Fibroblast of skin of right biceps (primary cell): ENCODE data around the gene OR52H1.
"Not testable (repeated sequence)": the region's sequence is repeated elsewhere in the genome, so short reads cannot be mapped to it uniquely, and the experiment has no call there.

Experiments
- DNase-seq: peaks from one replicate; pipeline ENCODE4 v3.0.0-alpha.2; 2013

The OR52H1 gene

GRCh38 chr11:5548440-5548839 is at the start of gene OR52H1:
TSS of gene OR52H1 (minus strand) at chr11:5548540. CDS start at chr11:5545505, 3,035 bp downstream.
- no peak for DNase-seq

GRCh38 chr11:5597953-5598352 is 49.6 kb upstream of the OR52H1 start:
- no peak for DNase-seq

GRCh38 chr11:5596607-5597201 is 48.4 kb upstream of the OR52H1 start, which contains the start of gene TRIM6:
TSS of gene TRIM6 (plus strand) at chr11:5596637. CDS start at chr11:5596898, 261 bp downstream.
- peak; percentile 69 for DNase-seq

GRCh38 chr11:5593146-5593545 is 44.8 kb upstream of the OR52H1 start:
- no peak for DNase-seq

GRCh38 chr11:5592615-5593014 is 44.3 kb upstream of the OR52H1 start:
- no peak for DNase-seq

- no peak for DNase-seq
These were observed 43.3 kb upstream of the OR52H1 start for GRCh38 chr11:5591613-5592012.

- DNase-seq: not testable (repeated sequence)
These were observed 41.6 kb upstream of the OR52H1 start for GRCh38 chr11:5589906-5590305.

GRCh38 chr11:5584458-5584857 is 36.1 kb upstream of the OR52H1 start:
- not testable (repeated sequence) for DNase-seq

- DNase-seq: no peak
These were observed 32.7 kb upstream of the OR52H1 start for GRCh38 chr11:5581014-5581413.

GRCh38 chr11:5580577-5580976 is 32.2 kb upstream of the OR52H1 start, which contains the start of gene OR52B6:
TSS of gene OR52B6 (plus strand) at chr11:5580877. CDS start at chr11:5580877, 0 bp downstream.
- DNase-seq: no peak

- DNase-seq: no peak
These were observed 28.8 kb upstream of the OR52H1 start for GRCh38 chr11:5577101-5577500.

- no peak for DNase-seq
These were observed 26.8 kb upstream of the OR52H1 start for GRCh38 chr11:5575152-5575551.

- no peak for DNase-seq
These were observed 26.3 kb upstream of the OR52H1 start for GRCh38 chr11:5574654-5575053.

GRCh38 chr11:5564259-5565019 is 16.1 kb upstream of the OR52H1 start:
- DNase-seq: peak; percentile 56

GRCh38 chr11:5557751-5558150 is 9.4 kb upstream of the OR52H1 start:
- DNase-seq: no peak

GRCh38 chr11:5556596-5557188 is 8.4 kb upstream of the OR52H1 start:
- DNase-seq: no peak

- DNase-seq: peak; percentile 16
These were observed 5.0 kb upstream of the OR52H1 start for GRCh38 chr11:5553343-5553742.

GRCh38 chr11:5550440-5551095 is 2.2 kb upstream of the OR52H1 start:
- peak; percentile 96 for DNase-seq

- DNase-seq: no peak
These were observed 358 bp downstream of the OR52H1 start for GRCh38 chr11:5547982-5548381.

- peak; percentile 26 for DNase-seq
These were observed 1.9 kb downstream of the OR52H1 start for GRCh38 chr11:5546457-5546856.

- DNase-seq: no peak
These were observed 6.9 kb downstream of the OR52H1 start for GRCh38 chr11:5541427-5541826.

- DNase-seq: no peak
These were observed 11.9 kb downstream of the OR52H1 start for GRCh38 chr11:5536482-5536881.

- no peak for DNase-seq
These were observed 14.3 kb downstream of the OR52H1 start for GRCh38 chr11:5534046-5534445.
